ENCODE measurements around the gene ASTN2. TPM values are rescaled to one million over a fixed set of nuclear protein-coding genes. Genes with fewer than 3 reads are reported as not detected.
"Not testable (repeated sequence)": the region's sequence is repeated elsewhere in the genome, so short reads cannot be mapped to it uniquely, and the experiment has no call there.

Gene ASTN2
- total and polyA plus RNA-seq, 2 donors = 3.1 to 10.2 TPM

DNA sequence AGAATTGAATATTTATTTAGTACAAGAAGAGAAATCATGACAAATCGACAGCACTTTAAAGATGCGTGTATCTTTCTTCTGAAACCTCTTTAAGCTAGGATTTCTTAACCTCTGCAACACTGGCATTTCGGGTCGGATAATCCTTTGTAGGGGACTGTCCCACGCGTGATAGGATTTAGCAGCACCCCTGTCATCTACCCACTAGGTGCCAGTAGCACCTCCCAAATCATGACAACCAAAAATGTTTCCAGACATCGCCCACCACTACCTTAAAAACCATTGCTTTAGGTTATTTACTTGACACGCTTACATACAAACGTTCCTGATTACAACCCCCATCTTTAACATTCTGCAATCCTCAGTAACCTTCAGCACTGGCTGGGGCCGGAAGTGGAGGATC is 504.7 kb downstream of the ASTN2 start:
- Histone ChIP-seq H3K27ac (ENCODE audit: low read depth) (no peak overlapping the region), H3K4me3 (ENCODE audit: low read depth, low read length) (no peak overlapping the region), H3K4me1 (ENCODE audit: insufficient read depth) (no peaks in the 10 kb centered on the region), H3K36me3 (ENCODE audit: insufficient read depth) (no peaks in the 10 kb centered on the region)
- no peak for DNase-seq (ENCODE audit: extremely low spot score)
- 65% methylated on average over 10 of the region's 10 CpGs for WGBS

DNA sequence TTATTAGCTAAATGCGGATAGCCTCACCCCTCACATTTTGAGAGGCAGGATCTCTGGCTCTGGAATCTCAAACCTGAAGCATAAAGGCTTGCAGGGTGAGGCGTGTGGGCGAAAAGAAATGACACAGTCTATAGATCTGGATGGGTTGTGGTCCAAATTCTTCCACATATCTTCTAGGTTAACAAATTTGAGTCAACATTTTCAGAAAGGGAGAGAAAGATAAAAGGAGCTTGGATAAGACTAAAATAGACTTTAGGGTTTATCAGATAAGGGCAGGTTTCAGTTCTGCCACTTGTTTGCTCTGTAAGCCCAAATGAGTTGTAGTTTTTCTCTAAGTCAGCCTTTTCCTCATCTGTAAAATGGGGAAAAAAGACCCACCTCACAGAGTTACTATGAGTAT is 506.9 kb downstream of the ASTN2 start:
- Histone ChIP-seq H3K27ac (ENCODE audit: low read depth) (no peak overlapping the region), H3K4me3 (ENCODE audit: low read depth, low read length) (no peak overlapping the region), H3K36me3 (ENCODE audit: insufficient read depth) (no peaks in the 10 kb centered on the region), H3K4me1 (ENCODE audit: insufficient read depth) (no peaks in the 10 kb centered on the region)
- WGBS = 68% methylated on average over 3 of the region's 3 CpGs
- DNase-seq (ENCODE audit: extremely low spot score) = no peak

DNA sequence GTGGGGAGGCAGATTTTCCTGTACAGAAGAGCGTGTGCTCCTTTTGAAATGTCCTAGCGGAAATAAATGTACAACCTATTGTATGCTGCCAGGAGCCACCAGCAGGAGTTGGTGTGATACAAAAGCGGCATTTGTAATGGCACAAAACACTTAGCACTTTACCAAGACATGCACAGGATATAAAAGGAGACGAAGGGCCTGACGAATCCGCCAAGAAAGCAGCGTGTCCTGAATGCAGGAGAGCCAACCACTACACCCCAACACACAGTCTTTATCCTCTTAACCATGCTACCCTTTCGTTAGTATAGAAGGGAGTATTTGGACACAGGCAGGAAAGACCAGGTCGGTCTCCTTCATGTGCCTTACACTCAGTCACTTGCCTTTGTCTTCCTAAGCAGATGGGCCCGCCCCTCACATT is 509.7 kb downstream of the ASTN2 start:
- Histone ChIP-seq H3K36me3 (ENCODE audit: insufficient read depth) (no peaks in the 10 kb centered on the region), H3K4me1 (ENCODE audit: insufficient read depth) (no peaks in the 10 kb centered on the region), H3K4me3 (ENCODE audit: low read depth, low read length) (no peak overlapping the region), H3K27ac (ENCODE audit: low read depth) (no peak overlapping the region)
- WGBS = 74% methylated on average over 10 of the region's 10 CpGs
- DNase-seq (ENCODE audit: extremely low spot score) = no peak

DNA sequence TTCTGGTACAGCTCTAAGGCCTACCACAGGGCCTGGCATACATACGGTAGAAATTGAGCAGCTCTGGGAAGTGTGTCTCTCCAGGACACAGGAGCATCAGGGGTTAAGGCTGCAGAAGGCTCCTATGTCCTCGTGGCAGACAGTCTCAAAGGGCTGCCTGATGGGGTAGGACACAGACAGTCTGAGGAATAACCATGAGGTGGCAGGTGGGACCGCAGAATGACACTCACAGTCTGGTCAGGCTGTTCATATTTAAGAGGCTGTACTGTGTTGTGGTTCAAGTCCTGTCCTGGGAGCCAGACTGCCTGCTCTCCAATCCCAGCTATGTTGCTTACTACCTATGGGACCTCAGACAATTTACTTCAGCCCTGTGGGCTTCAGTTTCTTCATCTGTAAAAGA is 510.7 kb downstream of the ASTN2 start:
- no peaks in the 10 kb centered on the region for H3K4me1 ChIP-seq (ENCODE audit: insufficient read depth)
- DNase-seq (ENCODE audit: extremely low spot score) = no peak
- 54% methylated on average over 3 of the region's 3 CpGs for WGBS
- H3K27ac ChIP-seq (ENCODE audit: low read depth) = no peak overlapping the region
- no peaks in the 10 kb centered on the region for H3K36me3 ChIP-seq (ENCODE audit: insufficient read depth)
- no peak overlapping the region for H3K4me3 ChIP-seq (ENCODE audit: low read depth, low read length)

DNA sequence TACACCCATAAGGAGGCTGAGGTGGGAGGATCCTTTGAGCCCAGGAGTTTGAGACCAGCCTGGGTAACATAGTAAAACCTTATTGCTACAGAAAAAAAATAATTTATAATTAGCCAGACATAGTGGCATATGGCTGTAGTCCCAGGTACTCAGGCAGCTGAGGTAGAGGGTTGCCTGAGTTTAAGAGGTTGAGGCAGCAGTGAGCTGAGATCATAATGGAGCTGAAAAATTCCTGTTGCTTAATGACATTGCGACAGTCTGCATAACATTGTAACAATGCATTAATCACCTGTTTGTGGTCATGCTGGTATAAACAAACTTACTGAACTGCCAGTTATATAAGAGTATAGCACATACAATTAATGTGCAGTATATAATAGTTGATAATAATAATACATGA is 513.6 kb downstream of the ASTN2 start:
- Histone ChIP-seq H3K36me3 (ENCODE audit: insufficient read depth) (no peaks in the 10 kb centered on the region), H3K4me1 (ENCODE audit: insufficient read depth) (no peaks in the 10 kb centered on the region), H3K27ac (ENCODE audit: low read depth) (no peak overlapping the region), H3K4me3 (ENCODE audit: low read depth, low read length) (no peak overlapping the region)
- DNase-seq (ENCODE audit: extremely low spot score) = no peak
- 94% methylated on average over 1 of the region's 1 CpG for WGBS

DNA sequence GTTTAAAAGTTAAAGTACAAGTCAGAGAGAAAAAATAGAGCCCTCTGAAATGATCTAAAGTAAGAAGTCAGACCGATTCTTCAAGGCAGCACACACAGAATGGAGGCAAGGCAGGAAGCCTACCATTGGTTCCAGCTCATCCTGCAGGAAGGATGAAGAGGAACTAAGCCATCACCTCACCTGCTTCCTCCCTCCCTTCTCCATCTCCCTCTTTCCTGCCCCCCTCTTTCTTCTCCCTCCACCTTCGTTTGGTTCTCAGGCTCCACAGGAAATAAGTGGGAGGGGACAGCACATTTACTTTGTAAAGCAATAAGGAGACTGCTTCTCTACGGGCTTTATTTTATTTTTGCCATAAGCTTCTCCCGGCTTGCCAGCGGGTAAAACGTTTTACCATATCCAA is 514.3 kb downstream of the ASTN2 start:
- H3K4me1 ChIP-seq (ENCODE audit: insufficient read depth) = no peaks in the 10 kb centered on the region
- 62% methylated on average over 6 of the region's 6 CpGs for WGBS

DNA sequence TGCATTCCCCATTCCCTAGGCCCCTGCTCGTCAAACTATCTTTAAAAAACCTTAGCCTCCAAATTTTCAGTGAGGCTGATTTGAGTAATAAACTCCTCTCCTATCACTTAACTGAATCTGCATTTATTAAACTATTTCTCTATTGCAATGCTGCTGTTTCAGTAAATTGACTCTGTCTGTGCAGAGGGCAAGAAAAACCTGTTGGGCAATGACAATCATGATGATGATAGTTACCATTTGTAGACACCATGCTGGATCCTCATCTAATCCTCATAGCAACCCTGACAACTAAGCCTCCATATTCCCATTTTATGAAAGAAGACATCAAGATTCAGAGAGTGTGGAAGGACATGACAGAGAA is 514.9 kb downstream of the ASTN2 start:
- WGBS = 51% methylated on average over 1 of the region's 1 CpG
- no peaks in the 10 kb centered on the region for H3K4me1 ChIP-seq (ENCODE audit: insufficient read depth)
- H3K4me3 ChIP-seq (ENCODE audit: low read depth, low read length) = no peak overlapping the region
- H3K27ac ChIP-seq (ENCODE audit: low read depth) = no peak overlapping the region
- no peak for DNase-seq (ENCODE audit: extremely low spot score)
- no peaks in the 10 kb centered on the region for H3K36me3 ChIP-seq (ENCODE audit: insufficient read depth)

More for the DNA sequence above, 514.3 kb downstream of the ASTN2 start:
- Histone ChIP-seq H3K4me3 (ENCODE audit: low read depth, low read length) (no peak overlapping the region), H3K36me3 (ENCODE audit: insufficient read depth) (no peaks in the 10 kb centered on the region), H3K27ac (ENCODE audit: low read depth) (no peak overlapping the region)
- DNase-seq (ENCODE audit: extremely low spot score) = no peak

DNA sequence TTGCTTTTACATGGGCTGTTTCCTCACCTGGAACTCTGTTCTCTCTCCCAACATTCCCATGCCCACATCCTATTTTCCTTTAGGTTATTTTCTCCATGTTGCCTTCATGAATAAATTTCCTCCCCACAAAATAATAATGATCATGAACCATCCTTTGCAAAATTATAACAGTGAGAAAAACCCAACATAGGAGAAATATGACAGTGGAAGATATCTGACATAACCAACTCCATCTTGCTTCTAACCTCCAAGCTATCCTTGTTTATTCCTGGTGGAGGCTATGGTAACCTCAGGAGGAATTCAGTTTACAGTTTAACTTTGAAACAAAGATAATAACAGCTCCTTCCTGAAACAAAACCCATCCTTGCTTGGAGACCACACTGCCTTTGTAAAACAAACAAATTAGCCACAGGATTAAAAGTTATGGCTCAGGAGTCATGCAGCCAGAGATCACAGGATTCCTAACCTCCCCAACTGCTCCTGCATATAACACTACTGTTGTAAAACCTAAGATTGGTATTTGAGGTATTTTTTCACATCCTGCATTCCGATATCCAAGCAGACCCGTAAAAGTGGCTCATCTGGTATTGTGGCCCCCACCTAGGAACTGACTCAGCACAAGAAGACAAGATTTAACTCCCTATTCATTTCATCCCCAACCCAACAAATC is 515.4 kb downstream of the ASTN2 start:
- Histone ChIP-seq H3K36me3 (ENCODE audit: insufficient read depth) (no peaks in the 10 kb centered on the region), H3K4me1 (ENCODE audit: insufficient read depth) (no peaks in the 10 kb centered on the region), H3K4me3 (ENCODE audit: low read depth, low read length) (no peak overlapping the region), H3K27ac (ENCODE audit: low read depth) (no peak overlapping the region)
- no peak for DNase-seq (ENCODE audit: extremely low spot score)
- whole genome bisulfite sequencing = 25% methylated on average over 2 of the region's 2 CpGs

DNA sequence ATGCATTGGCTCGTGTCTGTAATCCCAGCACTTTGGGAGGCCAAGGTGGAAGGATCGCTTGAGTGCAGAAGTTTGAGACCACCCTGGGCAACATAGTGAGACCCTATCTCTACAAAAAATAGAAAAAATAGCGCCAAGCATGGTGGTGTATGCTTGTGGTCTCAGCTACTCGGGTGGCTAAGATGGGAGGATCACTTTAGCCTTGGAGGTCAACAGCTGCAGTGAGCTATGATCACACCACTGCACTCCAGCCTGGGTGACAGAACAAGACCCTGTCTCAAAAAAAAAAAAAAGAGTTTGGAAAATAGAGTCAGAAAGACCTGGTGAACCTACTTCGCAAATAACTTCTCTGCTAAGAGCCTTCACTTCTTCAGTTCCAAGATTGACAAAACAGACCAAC is 516.7 kb downstream of the ASTN2 start:
- not testable (repeated sequence) for H3K27ac ChIP-seq (ENCODE audit: low read depth); H3K4me1 ChIP-seq (ENCODE audit: insufficient read depth); H3K4me3 ChIP-seq (ENCODE audit: low read depth, low read length); DNase-seq (ENCODE audit: extremely low spot score); H3K36me3 ChIP-seq (ENCODE audit: insufficient read depth)
- WGBS = 87% methylated on average over 5 of the region's 5 CpGs

DNA sequence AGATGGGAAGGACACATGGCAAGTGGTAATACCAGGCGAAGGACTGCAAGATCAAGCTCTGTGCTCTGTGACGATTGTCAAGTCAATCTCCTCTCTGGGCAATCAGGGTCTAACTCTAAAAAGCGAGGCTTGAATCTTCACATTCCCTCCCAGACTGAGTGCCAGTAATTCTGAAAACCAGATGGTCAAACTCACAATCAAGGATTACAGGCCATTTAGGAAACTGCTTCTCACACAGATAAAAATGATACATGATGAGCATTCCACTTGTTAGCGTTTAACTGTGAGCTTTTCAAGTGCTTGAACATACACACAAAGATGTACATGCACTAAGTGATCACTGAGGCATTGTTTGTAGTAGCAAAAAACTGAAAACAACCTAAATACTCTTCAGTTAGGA is 517.7 kb downstream of the ASTN2 start:
- Histone ChIP-seq H3K27ac (ENCODE audit: low read depth) (no peak overlapping the region), H3K36me3 (ENCODE audit: insufficient read depth) (no peaks in the 10 kb centered on the region), H3K4me1 (ENCODE audit: insufficient read depth) (no peaks in the 10 kb centered on the region), H3K4me3 (ENCODE audit: low read depth, low read length) (no peak overlapping the region)
- DNase-seq (ENCODE audit: extremely low spot score) = no peak
- 59% methylated on average over 4 of the region's 4 CpGs for WGBS

DNA sequence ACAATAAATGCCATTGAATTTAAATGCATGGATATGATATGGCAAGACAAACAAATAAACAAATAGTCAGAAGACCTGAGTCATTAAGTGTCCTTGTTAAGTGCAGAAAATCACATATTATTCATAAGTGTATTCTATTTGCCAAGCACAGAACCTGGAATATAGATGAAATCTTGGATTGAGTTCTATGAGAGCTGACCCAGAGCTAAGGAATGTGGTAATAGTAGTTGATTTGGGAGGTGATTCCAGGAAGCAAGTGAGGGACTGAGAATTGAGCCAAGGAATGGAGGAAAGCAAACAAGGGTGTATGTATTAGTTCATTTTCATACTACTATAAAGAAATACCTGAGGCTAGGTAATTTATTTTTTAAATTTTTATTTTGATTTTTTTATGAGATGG is 518.9 kb downstream of the ASTN2 start:
- no peak overlapping the region for H3K4me3 ChIP-seq (ENCODE audit: low read depth, low read length)

DNA sequence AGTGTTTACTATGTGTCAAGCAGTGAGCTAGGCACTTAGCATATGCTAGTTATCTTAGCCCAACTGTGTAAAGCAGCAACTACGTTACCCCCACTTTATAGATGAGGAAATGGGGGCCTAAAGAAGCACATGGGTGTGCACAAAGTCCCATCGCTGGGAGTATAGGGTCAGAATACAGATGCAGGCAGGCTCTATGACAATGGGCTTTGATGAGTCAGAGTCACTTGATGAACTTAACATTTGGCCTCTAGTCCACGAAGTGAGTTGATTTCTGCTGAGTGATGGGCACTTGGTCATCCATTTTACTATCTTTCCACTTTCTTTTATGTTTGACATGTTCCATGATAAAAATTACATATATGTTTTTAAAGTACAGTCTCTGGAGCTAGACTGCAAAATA is 523.4 kb downstream of the ASTN2 start:
- no peaks in the 10 kb centered on the region for H3K36me3 ChIP-seq (ENCODE audit: insufficient read depth)
- 58% methylated on average over 3 of the region's 3 CpGs for WGBS
- H3K27ac ChIP-seq (ENCODE audit: low read depth) = no peak overlapping the region
- no peaks in the 10 kb centered on the region for H3K4me1 ChIP-seq (ENCODE audit: insufficient read depth)
- no peak overlapping the region for H3K4me3 ChIP-seq (ENCODE audit: low read depth, low read length)
- DNase-seq (ENCODE audit: extremely low spot score) = no peak

More for the DNA sequence above, 518.9 kb downstream of the ASTN2 start:
- H3K27ac ChIP-seq (ENCODE audit: low read depth) = no peak overlapping the region
- no peaks in the 10 kb centered on the region for H3K4me1 ChIP-seq (ENCODE audit: insufficient read depth)
- H3K36me3 ChIP-seq (ENCODE audit: insufficient read depth) = no peaks in the 10 kb centered on the region
- no peak for DNase-seq (ENCODE audit: extremely low spot score)

DNA sequence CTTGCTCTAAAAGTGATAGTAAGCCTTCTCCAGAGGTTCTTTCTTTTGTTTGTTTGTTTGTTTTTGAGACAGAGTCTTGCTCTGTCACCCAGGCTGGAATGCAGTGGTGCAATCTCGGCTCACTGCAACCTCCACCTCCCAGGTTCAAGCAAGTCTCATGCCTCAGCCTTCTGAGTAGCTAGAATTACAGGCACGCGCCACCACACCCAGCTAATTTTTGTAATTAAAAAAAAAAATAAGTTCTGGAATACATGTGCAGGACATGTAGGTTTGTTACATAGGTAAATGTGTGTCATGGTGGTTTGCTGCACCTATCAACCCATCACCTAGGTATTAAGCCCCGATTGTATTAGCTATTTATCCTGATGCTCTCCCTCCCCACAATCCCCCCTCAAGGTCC is 526.4 kb downstream of the ASTN2 start:
- DNase-seq (ENCODE audit: extremely low spot score); H3K27ac ChIP-seq (ENCODE audit: low read depth); H3K36me3 ChIP-seq (ENCODE audit: insufficient read depth); H3K4me1 ChIP-seq (ENCODE audit: insufficient read depth); H3K4me3 ChIP-seq (ENCODE audit: low read depth, low read length): not testable (repeated sequence)
- 87% methylated on average over 4 of the region's 4 CpGs for WGBS

DNA sequence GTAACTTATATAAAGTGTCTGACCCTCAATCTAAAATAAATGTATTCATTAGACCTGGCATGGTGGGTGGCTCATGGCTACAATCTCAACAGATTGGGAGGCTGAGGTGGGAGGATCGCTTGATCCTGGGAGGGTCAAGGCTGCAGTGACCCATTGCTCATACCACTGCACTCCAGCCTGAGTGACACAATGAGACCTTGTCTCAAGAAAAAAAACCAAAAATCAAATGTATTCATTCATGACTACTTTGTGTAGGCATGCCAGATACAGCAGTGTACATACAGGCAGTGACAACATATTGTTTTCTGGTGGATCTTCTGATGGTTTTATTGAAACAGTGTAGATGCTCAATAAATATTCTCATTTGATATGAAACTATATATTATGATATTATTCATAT is 526.8 kb downstream of the ASTN2 start:
- no peak overlapping the region for H3K27ac ChIP-seq (ENCODE audit: low read depth)
- no peak overlapping the region for H3K4me3 ChIP-seq (ENCODE audit: low read depth, low read length)
- no peak for DNase-seq (ENCODE audit: extremely low spot score)
- H3K36me3 ChIP-seq (ENCODE audit: insufficient read depth) = no peaks in the 10 kb centered on the region
- WGBS = 96% methylated on average over 1 of the region's 1 CpG
- no peaks in the 10 kb centered on the region for H3K4me1 ChIP-seq (ENCODE audit: insufficient read depth)

DNA sequence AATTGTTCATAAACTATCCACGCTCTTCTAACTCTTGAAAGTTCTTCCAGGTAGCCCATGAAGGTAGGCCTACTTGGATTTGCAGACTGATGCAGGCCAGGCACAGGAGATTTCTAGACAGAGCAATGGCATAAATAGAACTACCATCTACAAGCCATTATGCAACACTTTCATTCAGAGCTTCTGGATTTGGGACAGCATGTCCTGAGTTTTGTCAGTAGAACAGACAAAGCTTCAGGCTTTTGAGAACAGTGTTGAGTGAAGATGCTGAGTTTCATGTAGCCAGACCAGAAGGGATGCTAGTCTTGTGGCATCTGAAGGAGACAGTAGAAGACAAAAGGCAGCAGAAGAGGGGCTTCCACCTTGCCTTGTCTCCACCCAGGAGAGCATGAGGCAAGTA is 531.2 kb downstream of the ASTN2 start:
- DNase-seq (ENCODE audit: extremely low spot score) = no peak
- no peaks in the 10 kb centered on the region for H3K36me3 ChIP-seq (ENCODE audit: insufficient read depth)
- H3K4me1 ChIP-seq (ENCODE audit: insufficient read depth) = no peaks in the 10 kb centered on the region
- H3K4me3 ChIP-seq (ENCODE audit: low read depth, low read length) = no peak overlapping the region
- H3K27ac ChIP-seq (ENCODE audit: low read depth) = no peak overlapping the region
- WGBS = 81% methylated on average over 1 of the region's 1 CpG

Measured in urinary bladder (tissue), 4 donors.